DOHH2 (cell line): ENCODE results near the gene CHRDL1.

Experiments used
- CTCF ChIP-seq: fragments of 200-600 bp; sonication (generic); IDR thresholded peaks from one replicate; pipeline ENCODE4 v1.5.1; 2014; ENCODE audit warnings: antibody characterized with exemption, mild to moderate bottlenecking, low read depth, low read length; ENCODE audit not compliant: poor library complexity, severe bottlenecking
- EZH2phosphoT487 ChIP-seq: fragments of 200-600 bp; sonication (generic); IDR thresholded peaks from 2 replicates; pipeline ENCODE4 v1.6.1; 2017; ENCODE audit warnings: borderline replicate concordance, mild to moderate bottlenecking, antibody characterized with exemption, low read length, moderate library complexity, mixed read lengths

- no peak for TF ChIP-seq CTCF
- TF ChIP-seq EZH2phosphoT487: no peak
Measured at GRCh38 chrX:110746014-110746413, 49.6 kb downstream of the CHRDL1 start.
